NB4 (cell line): ENCODE measurements around the gene UBXN4.

Experiments used
- CTCF ChIP-seq: IDR thresholded peaks from one replicate; pipeline ENCODE4 v1.5.1; 2012; ENCODE audit warnings: low read depth, low read length
- MAX ChIP-seq: IDR thresholded peaks from 2 replicates; pipeline ENCODE4 v1.6.1; 2011; ENCODE audit warnings: low read depth, low read length
- POLR2A ChIP-seq: IDR thresholded peaks from 2 replicates; pipeline ENCODE4 v1.6.1; 2011; ENCODE audit warnings: mild to moderate bottlenecking; ENCODE audit not compliant: insufficient read length; ENCODE audit errors: extremely low read depth

DNA sequence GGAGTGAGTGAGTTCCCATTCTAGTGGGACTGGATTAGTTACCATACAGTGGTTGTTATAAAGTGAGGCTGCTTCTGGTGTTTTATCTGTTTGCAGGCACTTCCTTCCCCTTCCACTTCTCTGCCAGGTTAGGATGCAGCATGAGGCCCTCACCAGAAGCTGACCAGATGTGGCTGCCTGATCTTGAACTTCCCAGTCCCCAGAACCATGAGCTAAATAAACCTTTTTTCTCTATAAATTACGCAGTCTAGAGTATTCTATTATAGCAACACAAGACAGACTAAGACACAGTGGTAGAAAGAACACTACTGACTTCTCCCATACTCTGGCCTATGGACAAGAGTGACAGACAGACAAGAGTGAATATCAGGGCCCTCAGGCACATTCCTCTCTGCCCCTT lies 81.2 kb downstream of the UBXN4 start:
- TF ChIP-seq POLR2A (no peak), CTCF (no peak), MAX (no peak)
